OCI-LY1 (cell line): ENCODE results near the gene UBE2H.
"Not testable (repeated sequence)": the region's sequence is repeated elsewhere in the genome, so short reads cannot be mapped to it uniquely, and the experiment has no call there.

Experiments used
- H2AFZ ChIP-seq: fragments of 200-600 bp; sonication (generic), shearing (Covaris generic); 2 replicates; pipeline ENCODE4 v1.6.0; 2014; ENCODE audit warnings: antibody characterized with exemption, mild to moderate bottlenecking, low read length
- H3F3A ChIP-seq: fragments of 200-600 bp; sonication (generic), shearing (Covaris generic); 2 replicates; pipeline ENCODE4 v1.6.0; 2014; ENCODE audit warnings: mild to moderate bottlenecking, antibody characterized with exemption, low read length, moderate library complexity; ENCODE audit not compliant: insufficient read depth
- H3K27ac ChIP-seq: fragments of 200-600 bp; sonication (generic); 2 replicates; pipeline ENCODE4 v1.5.1; 2014; ENCODE audit warnings: low read length, mixed run types, mild to moderate bottlenecking, low read depth; ENCODE audit not compliant: poor library complexity, severe bottlenecking
- H3K27me3 ChIP-seq: fragments of 200-600 bp; sonication (generic); 2 replicates; pipeline ENCODE4 v1.6.0; 2014; ENCODE audit warnings: antibody characterized with exemption, mild to moderate bottlenecking, low read length, moderate library complexity; ENCODE audit not compliant: insufficient read depth
- H3K36me3 ChIP-seq: fragments of 200-600 bp; sonication (generic); 2 replicates; pipeline ENCODE4 v1.6.1; 2014; ENCODE audit warnings: mild to moderate bottlenecking, antibody characterized with exemption, low read length, moderate library complexity, mixed read lengths; ENCODE audit not compliant: insufficient read depth
- H3K4me1 ChIP-seq: fragments of 200-600 bp; sonication (generic); 2 replicates; pipeline ENCODE4 v1.5.1; 2014; ENCODE audit warnings: mild to moderate bottlenecking, low read length, moderate library complexity; ENCODE audit not compliant: insufficient read depth, severe bottlenecking
- H3K4me2 ChIP-seq: fragments of 200-600 bp; sonication (generic), shearing (Covaris generic); 2 replicates; pipeline ENCODE4 v1.6.1; 2014; ENCODE audit warnings: low read length
- H3K4me3 ChIP-seq: fragments of 200-600 bp; sonication (generic); 2 replicates; pipeline ENCODE4 v1.5.1; 2014; ENCODE audit warnings: low read length, low read depth, mild to moderate bottlenecking, mixed read lengths; ENCODE audit not compliant: poor library complexity, severe bottlenecking
- H3K79me2 ChIP-seq: fragments of 200-600 bp; shearing (Covaris generic); 2 replicates; pipeline ENCODE4 v1.6.1; 2016; ENCODE audit warnings: mixed run types, low read length, mixed read lengths; ENCODE audit not compliant: insufficient read depth
- H3K9ac ChIP-seq: fragments of 200-600 bp; sonication (generic), shearing (Covaris generic); 2 replicates; pipeline ENCODE4 v1.6.1; 2014; ENCODE audit warnings: mild to moderate bottlenecking, low read length, mixed read lengths
- H3K9me2 ChIP-seq: fragments of 200-600 bp; sonication (generic), shearing (Covaris generic); 2 replicates; pipeline ENCODE4 v1.6.1; 2014; ENCODE audit warnings: low read depth, mild to moderate bottlenecking, low read length, mixed read lengths
- H3K9me3 ChIP-seq: fragments of 200-600 bp; shearing (Covaris generic); 2 replicates; pipeline ENCODE4 v1.6.1; 2014; ENCODE audit warnings: low read length, mixed read lengths
- H4K20me1 ChIP-seq: fragments of 200-600 bp; sonication (generic), shearing (Covaris generic); 2 replicates; pipeline ENCODE4 v1.6.0; 2016; ENCODE audit warnings: mild to moderate bottlenecking, low read length; ENCODE audit not compliant: insufficient read depth
- CTCF ChIP-seq: fragments of 200-600 bp; sonication (generic), shearing (Covaris generic); IDR thresholded peaks from 2 replicates; pipeline ENCODE4 v1.5.1; 2017; ENCODE audit warnings: mild to moderate bottlenecking, antibody characterized with exemption, low read length, moderate library complexity, mixed read lengths
- EZH2 ChIP-seq: fragments of 200-600 bp; sonication (generic), shearing (Covaris generic); IDR thresholded peaks from 2 replicates; pipeline ENCODE4 v1.8.0; 2017; ENCODE audit warnings: borderline replicate concordance, mixed run types, mild to moderate bottlenecking, antibody characterized with exemption, low read length, moderate library complexity, mixed read lengths

Gene UBE2H

GRCh38 chr7:129827467-129827990 is 125.2 kb downstream of the UBE2H start:
- no peak overlapping the region for H2AFZ ChIP-seq
- H3K27ac ChIP-seq: peak overlapping the region; percentile 61
- H3K79me2 ChIP-seq: no peaks in the 10 kb centered on the region

GRCh38 chr7:129826895-129827294 is 125.9 kb downstream of the UBE2H start:
- not testable (repeated sequence) for H3K9me3 ChIP-seq, H3F3A ChIP-seq, H3K4me3 ChIP-seq, H3K4me2 ChIP-seq, H2AFZ ChIP-seq, H3K9me2 ChIP-seq, H4K20me1 ChIP-seq, H3K9ac ChIP-seq, H3K79me2 ChIP-seq, H3K27me3 ChIP-seq
- H3K36me3 ChIP-seq: peaks cover 11% of the 10 kb centered on the region; the same call in 1 of the 2 replicates
- peak overlapping the region; percentile 61 for H3K27ac ChIP-seq
- peaks cover 52% of the 10 kb centered on the region for H3K4me1 ChIP-seq

More at GRCh38 chr7:129827467-129827990, 125.2 kb downstream of the UBE2H start:
- no peaks in the 10 kb centered on the region for H3K27me3 ChIP-seq
- TF ChIP-seq CTCF (no peak), EZH2 (no peak)
- H4K20me1 ChIP-seq: no peaks in the 10 kb centered on the region
- H3F3A ChIP-seq: peaks cover 8% of the 10 kb centered on the region; the same call in 1 of the 2 replicates
- peaks cover 52% of the 10 kb centered on the region for H3K4me1 ChIP-seq
- H3K9ac ChIP-seq: no peak overlapping the region
- peaks cover 16% of the 10 kb centered on the region; the same call in 1 of the 2 replicates for H3K36me3 ChIP-seq
- no peaks in the 10 kb centered on the region for H3K9me2 ChIP-seq
- no peaks in the 10 kb centered on the region for H3K9me3 ChIP-seq
- H3K4me2 ChIP-seq: no peak overlapping the region
- H3K4me3 ChIP-seq: no peak overlapping the region

GRCh38 chr7:129825209-129825970 is 127.4 kb downstream of the UBE2H start:
- Histone ChIP-seq H3K9me3 (no peaks in the 10 kb centered on the region), H3K4me2 (peak overlapping the region; percentile 96), H3K79me2 (no peaks in the 10 kb centered on the region), H3K27ac (no peak overlapping the region), H4K20me1 (no peaks in the 10 kb centered on the region), H3K4me1 (peaks cover 44% of the 10 kb centered on the region), H3K9me2 (no peaks in the 10 kb centered on the region), H3K4me3 (peak overlapping the region; percentile 74), H3K27me3 (no peaks in the 10 kb centered on the region), H3K36me3 (peaks cover 4% of the 10 kb centered on the region; the same call in 1 of the 2 replicates), H3K9ac (peak overlapping the region; percentile 66), H2AFZ (no peak overlapping the region), H3F3A (peaks cover 8% of the 10 kb centered on the region; the same call in 1 of the 2 replicates)
- TF ChIP-seq CTCF: peak; percentile 54
- TF ChIP-seq EZH2: no peak
